ENCODE data around the gene PSMD2.

- TF ChIP-seq CTCF (IDR thresholded peaks at IDR 0.05) (peak; percentile 97), REST (IDR thresholded peaks at IDR 0.05; ENCODE audit: insufficient read depth in 1 of 2, low read depth in 2 of 2, low read length in 1 of 2) (peak in 1 of 2 experiments; percentile 53; a peak in 1 of 4 replicates)
Measured at GRCh38 chr3:184250167-184250828, 48.7 kb upstream of the PSMD2 start.

All from Panc1 (cell line).